GM12891 (cell line): ENCODE measurements around the gene EEFSEC.

Source experiments
- PAX5 ChIP-seq: IDR thresholded peaks from 2 replicates; pipeline ENCODE4 v1.6.1; 2011; ENCODE audit warnings: low read length, moderate library complexity, mild to moderate bottlenecking; ENCODE audit not compliant: insufficient read depth, severe bottlenecking
- POLR2A ChIP-seq: IDR thresholded peaks from 2 replicates; pipeline ENCODE4 v1.6.1; 2011; ENCODE audit warnings: low read depth, low read length, control low read depth
- POLR2AphosphoS5 ChIP-seq: IDR thresholded peaks from 2 replicates; pipeline ENCODE4 v1.6.1; 2011; ENCODE audit warnings: low read depth, low read length, control low read depth
- POU2F2 ChIP-seq: IDR thresholded peaks from 2 replicates; pipeline ENCODE4 v1.6.1; 2011; ENCODE audit warnings: low read depth, mild to moderate bottlenecking, control low read depth, low read length, moderate library complexity
- SPI1 ChIP-seq: IDR thresholded peaks from 2 replicates; pipeline ENCODE4 v1.6.1; 2011; ENCODE audit warnings: low read depth, low read length, control low read depth
- TAF1 ChIP-seq: IDR thresholded peaks from 2 replicates; pipeline ENCODE4 v1.6.1; 2011; ENCODE audit warnings: low read depth, low read length, control low read depth

GRCh38 chr3:128203169-128203568, 49.9 kb downstream of the EEFSEC start:
- TF ChIP-seq POLR2AphosphoS5 (no peak), TAF1 (no peak), POLR2A (no peak), PAX5 (no peak), POU2F2 (no peak), SPI1 (no peak)
